Motor neuron (in vitro differentiated cells): ENCODE measurements around the gene OR2T27. TPM values are rescaled to one million over a fixed set of nuclear protein-coding genes. Genes with fewer than 3 reads are reported as not detected.
A peak's percentile ranks its signal among the peaks of the same experiment; 100 is the strongest.

Experiments used
- ATAC-seq, 8 experiments: fragments of 200-7000 bp; cut with Tn5 transposase; replicated peaks in 6 of 8; 2 replicates each; pipeline ENCODE4 v1.8.0; 2021; ENCODE audit warnings: mild to moderate bottlenecking in 8 of 8, moderate library complexity in 8 of 8
- H3K27ac ChIP-seq, 2 donors: fragments of 250-450 bp; sonication (Bioruptor Pico); 2 replicates each; pipeline ENCODE4 v1.9.0; 2021; ENCODE audit warnings: antibody characterized with exemption in 2 of 2, mild to moderate bottlenecking in 2 of 2, moderate library complexity in 1 of 2
- H3K4me1 ChIP-seq, 2 donors: fragments of 250-450 bp; sonication (Bioruptor Pico); replicated peaks in 1 of 2; 2 replicates each; pipeline ENCODE4 v1.6.1; 2021; ENCODE audit warnings: antibody characterized with exemption in 2 of 2, mild to moderate bottlenecking in 2 of 2, moderate library complexity in 1 of 2
- H3K4me3 ChIP-seq, 5 donors: fragments of 250-450 bp; sonication (Bioruptor Pico); 2 replicates each; pipeline ENCODE4 v1.9.0; 2021; ENCODE audit warnings: antibody characterized with exemption in 5 of 5, mild to moderate bottlenecking in 5 of 5, moderate library complexity in 4 of 5
- WGBS, 10 experiments: fragments of 450-650 bp; shearing (Covaris generic); methylation state at CpG; one replicate each; pipeline ENCODE4 v1.0.0; 2022; 5-methylcytosine and 5-hydroxymethylcytosine counted together
- in situ Hi-C, 9 experiments: fragments of 400-800 bp; cut with MboI; loops; one replicate each; pipeline ENCODE4 v1.15.0; 2021; ENCODE audit warnings: low sequenced_read_pairs in 9 of 9, low pct_unique_long_range_greater_than_20kb in 2 of 9; ENCODE audit not compliant: unreplicated experiment in 9 of 9
- total RNA-seq, 8 experiments: library from RNA; unstranded; fragments of 300-600 nt; gene quantifications; 2 replicates each; pipeline versions ENCODE4 v1.2.3 to v1.2.4, GENCODE V29; 2022

Gene OR2T27
- total RNA-seq, 8 experiments from 2014 or later = 0.29 to 0.66 TPM; not detected in 6

DNA sequence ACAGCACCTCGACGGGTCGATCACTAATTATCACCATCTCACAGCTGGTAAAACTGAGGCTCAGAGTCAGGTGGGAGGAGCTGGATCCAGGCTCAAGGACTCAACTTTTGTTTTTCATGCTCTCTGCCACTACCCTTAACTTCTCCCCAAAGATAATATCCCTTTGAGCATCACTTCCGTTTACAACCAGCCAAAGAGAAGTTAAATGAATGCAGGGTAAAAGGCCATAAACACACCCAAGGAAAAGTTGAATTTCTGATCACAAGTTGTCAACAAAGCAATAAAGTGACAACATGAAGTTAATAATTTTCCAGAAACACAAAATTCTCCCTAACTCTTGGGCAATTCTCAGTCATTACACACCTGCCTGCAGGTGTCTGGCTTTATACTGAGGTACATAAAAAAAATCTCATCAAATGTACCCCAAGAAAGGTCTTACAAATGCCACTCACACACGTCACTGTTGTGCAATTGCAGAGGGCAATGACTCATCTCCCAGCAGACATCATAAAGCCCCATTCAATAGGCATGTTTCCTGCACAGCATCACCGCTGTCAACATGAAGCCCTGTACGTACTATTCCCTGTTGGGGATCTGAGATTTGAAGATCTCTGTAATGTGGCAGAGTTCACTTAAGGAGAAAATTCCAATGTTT lies 23.8 kb downstream of the OR2T27 start:
- no peak for ATAC-seq
- H3K27ac ChIP-seq = no peak overlapping the region
- H3K4me1 ChIP-seq = no peaks in the 10 kb centered on the region
- WGBS, 10 experiments = 0 to 68% (median 28%) methylated on average over 1 to 7 of the region's 7 CpGs; no CpG with 5 or more reads in 4 of the 10 experiments
- in situ Hi-C loops = no loop called here
- no peak overlapping the region for H3K4me3 ChIP-seq

DNA sequence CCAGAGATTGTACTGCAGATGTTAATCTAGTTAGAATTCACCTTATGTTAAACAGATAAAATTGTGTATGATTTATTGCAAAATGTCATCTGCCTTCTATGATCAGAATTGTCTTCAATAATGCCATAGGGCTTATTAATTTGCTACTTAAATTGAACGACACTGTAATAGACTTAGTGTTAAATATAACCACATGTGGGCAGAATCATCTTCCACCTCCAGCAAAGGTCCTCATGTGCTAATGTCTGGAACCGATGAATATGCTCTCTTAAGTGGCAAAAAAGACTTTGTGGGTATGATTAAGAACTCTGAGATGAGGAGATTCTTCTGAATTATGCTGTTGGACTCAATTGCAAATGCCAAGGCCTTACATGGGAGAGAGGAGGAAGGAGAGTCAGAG lies 24.8 kb downstream of the OR2T27 start:
- in situ Hi-C loops = no loop called here
- ATAC-seq = no peak
- no peak overlapping the region for H3K27ac ChIP-seq
- no peaks in the 10 kb centered on the region for H3K4me1 ChIP-seq
- WGBS, 10 experiments = 0 to 80% (median 26%) methylated on average over 1 to 2 of the region's 2 CpGs; no CpG with 5 or more reads in 5 of the 10 experiments
- H3K4me3 ChIP-seq = no peak overlapping the region

DNA sequence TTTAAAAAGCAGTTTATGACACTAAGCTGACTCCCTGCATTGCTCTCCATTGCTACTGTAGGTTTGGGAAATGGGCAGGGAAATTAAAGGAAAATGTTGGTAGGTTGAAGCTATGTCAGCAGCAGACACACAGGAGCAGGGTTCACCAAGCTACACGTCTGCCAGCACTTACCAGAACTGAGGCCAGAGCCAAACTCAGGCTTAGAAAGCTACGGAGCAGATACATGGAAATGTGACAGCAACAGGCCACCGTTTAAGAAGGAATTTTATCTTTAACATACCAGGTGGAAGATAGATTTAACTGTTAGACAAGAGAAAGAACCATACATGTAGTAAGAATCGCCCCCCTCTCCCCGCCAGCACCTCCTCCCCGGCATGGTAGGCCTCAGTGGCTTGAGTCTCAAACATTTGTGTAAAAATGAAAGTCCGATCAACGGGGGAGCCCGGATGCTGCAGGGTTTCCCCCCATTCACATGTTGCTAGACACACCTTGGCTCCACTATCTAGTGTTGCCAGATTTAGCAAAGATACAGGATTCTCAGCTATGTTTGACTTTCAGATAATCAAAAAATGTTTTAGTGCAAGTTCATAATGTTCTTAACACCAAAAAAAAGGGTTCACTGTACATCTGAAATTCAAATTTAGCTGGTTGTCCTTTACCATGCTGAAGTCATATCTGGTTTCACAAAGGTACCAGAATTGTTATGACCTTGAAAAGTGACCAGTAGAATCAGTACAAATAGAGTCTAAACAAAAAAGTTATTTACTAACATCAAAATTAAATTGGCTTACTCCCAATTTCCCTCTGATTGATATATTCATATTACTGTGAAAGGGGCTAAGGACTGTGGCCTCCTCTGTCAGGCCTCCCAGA lies 27.1 kb downstream of the OR2T27 start:
- ATAC-seq = no peak
- no peaks in the 10 kb centered on the region for H3K4me1 ChIP-seq
- no peak overlapping the region for H3K27ac ChIP-seq
- 20 to 71% (median 50%) methylated on average over 1 to 6 of the region's 9 CpGs; no CpG with 5 or more reads in 3 of the 10 experiments for WGBS, 10 experiments
- H3K4me3 ChIP-seq = no peak overlapping the region
- in situ Hi-C loops = no loop called here

DNA sequence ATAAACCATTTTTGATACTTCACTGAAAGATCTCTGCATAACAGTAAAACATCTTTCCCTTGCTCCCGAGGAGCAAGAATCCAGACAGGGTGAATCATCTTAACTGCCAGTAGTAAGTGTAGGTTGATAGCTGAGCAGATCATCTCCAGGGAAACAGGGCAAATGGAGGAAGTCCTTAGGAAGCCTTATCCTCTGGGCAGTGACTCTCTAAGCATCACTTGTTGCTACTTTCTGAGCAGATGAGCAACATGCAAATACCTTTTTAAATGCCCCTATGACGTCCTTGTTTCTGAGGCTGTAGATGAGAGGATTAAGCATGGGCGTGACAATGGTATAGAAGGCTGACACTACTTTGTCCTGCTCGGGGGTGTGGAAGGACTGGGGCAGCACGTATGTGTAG lies 29.4 kb downstream of the OR2T27 start:
- Histone ChIP-seq H3K4me1 (no peaks in the 10 kb centered on the region), H3K4me3 (no peak overlapping the region), H3K27ac (no peak overlapping the region)
- peak in 1 of 8 experiments; percentile 35 for ATAC-seq
- in situ Hi-C loops = no loop called here
- 11 to 67% (median 27%) methylated on average over 1 to 5 of the region's 5 CpGs; no CpG with 5 or more reads in 3 of the 10 experiments for WGBS, 10 experiments

DNA sequence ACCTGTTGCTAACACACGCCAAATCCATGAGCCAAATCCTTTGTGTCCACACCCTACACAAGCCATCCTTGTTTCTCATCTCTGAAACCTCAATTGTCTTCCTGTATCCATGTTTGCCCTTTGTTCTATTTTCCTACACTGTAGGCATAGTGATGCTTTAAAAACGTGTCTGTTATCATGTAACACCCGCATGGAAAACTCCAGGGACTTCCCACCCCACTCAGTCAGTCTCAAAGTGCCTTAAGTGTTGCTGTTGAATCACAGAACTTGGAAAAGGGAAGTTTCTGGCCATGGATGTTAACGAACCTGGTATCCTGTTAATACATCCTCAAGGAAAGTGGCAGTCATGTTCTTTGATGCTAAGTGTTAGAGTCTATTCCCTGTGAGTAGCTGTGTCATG lies 30.2 kb downstream of the OR2T27 start:
- 5 to 57% (median 27%) methylated on average over 2 to 4 of the region's 4 CpGs; no CpG with 5 or more reads in 2 of the 10 experiments for WGBS, 10 experiments
- H3K4me3 ChIP-seq = no peak overlapping the region
- H3K27ac ChIP-seq = no peak overlapping the region
- in situ Hi-C loops = no loop called here
- no peaks in the 10 kb centered on the region for H3K4me1 ChIP-seq
- no peak for ATAC-seq

DNA sequence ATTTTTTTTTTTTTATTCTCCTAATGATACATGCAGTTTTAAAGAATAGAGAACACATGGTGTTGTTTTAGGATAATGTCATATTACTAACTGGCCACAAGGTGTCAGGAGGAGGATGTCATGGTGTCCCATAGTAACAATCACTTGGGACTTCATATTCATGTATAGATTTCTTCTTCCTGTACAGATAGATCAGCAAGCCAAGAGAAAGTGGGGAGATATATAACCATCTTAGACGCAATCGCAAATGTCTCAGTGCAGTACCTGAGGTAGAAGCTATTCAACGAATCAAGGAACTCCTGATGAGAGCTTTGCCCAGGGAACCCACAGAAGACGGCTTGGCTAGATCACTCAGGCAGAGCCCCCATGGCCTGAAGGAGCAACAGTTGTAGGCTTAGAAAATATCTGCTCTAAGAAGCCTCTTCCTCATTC lies 32.7 kb downstream of the OR2T27 start:
- Histone ChIP-seq H3K4me1 (no peaks in the 10 kb centered on the region), H3K4me3 (no peak overlapping the region), H3K27ac (no peak overlapping the region)
- ATAC-seq = peak in 5 of 8 experiments; percentile 26 to 82 (median 62)
- 11 to 86% (median 57%) methylated on average over 2 to 4 of the region's 4 CpGs; no CpG with 5 or more reads in 5 of the 10 experiments for WGBS, 10 experiments
- in situ Hi-C loops = no loop called here

DNA sequence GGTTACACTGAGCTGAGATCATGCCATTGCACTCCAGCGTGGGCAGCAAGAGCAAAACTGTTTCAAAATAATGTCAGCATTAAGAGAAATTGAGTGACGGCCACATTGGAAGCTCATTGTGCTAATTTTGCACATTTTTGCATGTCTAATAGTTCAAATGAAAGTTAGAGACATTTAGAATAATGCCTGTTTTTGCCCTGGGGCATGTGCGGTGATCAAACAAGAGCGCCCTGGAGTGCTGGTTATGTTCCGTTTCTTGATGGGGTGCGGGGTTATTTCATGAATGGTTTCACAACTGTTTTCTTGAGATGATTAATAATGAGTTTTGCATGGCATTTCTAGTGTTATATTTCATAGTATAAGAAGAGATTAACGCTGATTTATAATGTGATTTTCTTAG lies 33.6 kb downstream of the OR2T27 start:
- in situ Hi-C loops = no loop called here
- no peaks in the 10 kb centered on the region for H3K4me1 ChIP-seq
- ATAC-seq = peak in 1 of 8 experiments; percentile 57
- WGBS, 10 experiments = 9 to 65% (median 44%) methylated on average over 1 to 7 of the region's 7 CpGs; no CpG with 5 or more reads in 2 of the 10 experiments
- H3K4me3 ChIP-seq = no peak overlapping the region
- H3K27ac ChIP-seq = no peak overlapping the region

DNA sequence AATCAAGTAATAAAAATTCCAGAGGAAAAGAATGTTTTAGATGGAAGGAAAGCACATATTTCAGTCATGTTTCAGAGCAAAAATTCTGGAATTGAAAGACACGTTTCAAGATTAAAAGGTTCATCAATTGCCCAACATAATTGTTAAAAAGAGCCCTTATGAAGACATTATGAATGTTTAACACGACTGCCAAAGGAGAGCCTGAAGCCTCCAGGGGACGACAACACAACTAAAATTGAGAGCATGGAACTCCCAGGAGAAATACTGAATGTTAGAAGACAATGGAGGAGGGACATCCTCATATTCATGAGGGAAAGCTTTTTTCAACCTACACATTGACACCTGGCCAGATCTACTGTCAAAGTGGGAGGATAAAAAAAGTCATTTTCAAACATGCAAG lies 36.5 kb downstream of the OR2T27 start:
- ATAC-seq = peak in 2 of 8 experiments; percentile 81 to 82
- no peaks in the 10 kb centered on the region for H3K4me1 ChIP-seq

DNA sequence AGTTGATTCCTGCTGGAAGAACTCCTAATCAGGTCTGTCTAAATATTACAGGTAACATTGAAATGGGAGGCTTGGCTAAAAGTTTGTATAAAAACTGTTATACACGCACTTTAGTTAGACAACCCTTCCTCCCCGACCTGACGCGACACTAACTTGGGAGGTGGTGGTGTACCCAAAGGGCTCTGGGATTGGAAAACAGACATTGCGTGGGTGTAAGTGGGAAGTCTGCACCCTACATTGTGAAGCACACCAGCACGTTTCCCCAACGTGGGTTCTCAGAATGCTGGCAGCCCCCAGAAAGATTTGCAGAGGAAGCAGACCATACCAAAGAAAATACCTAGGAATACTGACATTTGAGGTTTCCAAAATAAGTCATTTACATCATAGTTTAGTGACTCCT lies 37.2 kb downstream of the OR2T27 start:
- H3K4me1 ChIP-seq = no peaks in the 10 kb centered on the region
- 0 to 68% (median 50%) methylated on average over 2 to 7 of the region's 7 CpGs; no CpG with 5 or more reads in 4 of the 10 experiments for whole genome bisulfite sequencing, 10 experiments
- H3K27ac ChIP-seq = no peak overlapping the region
- in situ Hi-C loops = no loop called here
- no peak for ATAC-seq
- no peak overlapping the region for H3K4me3 ChIP-seq

More for the DNA sequence above, 36.5 kb downstream of the OR2T27 start:
- in situ Hi-C loops = no loop called here
- no peak overlapping the region for H3K27ac ChIP-seq
- no peak overlapping the region for H3K4me3 ChIP-seq
- WGBS, 10 experiments = 0 to 30% (median 4%) methylated on average over 1 to 3 of the region's 3 CpGs; no CpG with 5 or more reads in 2 of the 10 experiments

DNA sequence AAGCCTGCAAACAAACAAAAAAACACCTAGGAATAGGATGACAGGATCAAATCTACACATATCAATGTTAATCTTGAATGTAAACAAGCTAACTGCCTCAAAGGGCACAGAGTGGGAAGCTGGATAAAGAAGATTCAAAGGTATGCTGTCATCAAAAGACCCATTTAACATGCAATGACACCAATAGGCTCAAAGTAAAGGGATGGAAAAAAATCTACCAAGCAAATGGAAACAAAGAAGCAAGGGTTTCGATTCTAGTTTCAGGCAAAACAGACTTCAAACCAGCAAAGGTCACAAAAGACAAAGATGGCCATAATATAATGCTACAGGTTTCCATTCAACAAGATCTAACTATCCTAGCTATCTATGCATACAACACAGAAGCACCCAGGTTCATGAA lies 41.6 kb downstream of the OR2T27 start:
- 0 to 60% (median 14%) methylated on average over 1 of the region's 1 CpG; no CpG with 5 or more reads in 4 of the 10 experiments for WGBS, 10 experiments
- in situ Hi-C loops = no loop called here
- H3K27ac ChIP-seq = no peak overlapping the region
- ATAC-seq = no peak
- no peaks in the 10 kb centered on the region for H3K4me1 ChIP-seq
- H3K4me3 ChIP-seq = no peak overlapping the region

DNA sequence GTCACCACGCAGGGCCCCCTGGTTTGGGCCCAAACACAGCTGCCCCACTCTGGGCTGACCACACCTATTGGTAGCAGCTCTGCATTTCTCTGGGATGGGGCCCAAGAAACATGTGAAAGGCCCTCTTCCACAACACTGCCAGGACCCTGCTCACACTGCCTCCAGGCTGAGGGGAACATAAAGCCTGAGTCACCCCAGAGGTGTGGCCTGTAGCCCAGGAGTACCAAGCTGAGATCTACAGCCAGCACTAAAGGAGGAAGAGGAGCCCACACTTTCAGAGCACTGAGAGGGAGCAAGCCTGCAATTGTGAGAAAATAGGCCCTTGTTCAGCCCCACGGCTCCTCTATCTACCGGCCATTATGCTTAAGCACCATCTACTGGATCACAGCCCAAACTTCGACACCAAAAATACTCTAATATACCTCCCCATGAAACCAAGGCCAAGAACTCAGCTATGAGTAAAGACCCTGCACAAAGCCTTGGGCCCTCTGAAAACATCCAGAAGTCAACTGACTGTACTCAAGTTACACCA lies 43.4 kb downstream of the OR2T27 start:
- no peaks in the 10 kb centered on the region for H3K4me1 ChIP-seq
- no peak for ATAC-seq
- no peak overlapping the region for H3K4me3 ChIP-seq
- H3K27ac ChIP-seq = no peak overlapping the region
- WGBS, 10 experiments = 0 to 60% (median 57%) methylated on average over 1 to 4 of the region's 4 CpGs; no CpG with 5 or more reads in 4 of the 10 experiments
- in situ Hi-C loops = no loop called here

DNA sequence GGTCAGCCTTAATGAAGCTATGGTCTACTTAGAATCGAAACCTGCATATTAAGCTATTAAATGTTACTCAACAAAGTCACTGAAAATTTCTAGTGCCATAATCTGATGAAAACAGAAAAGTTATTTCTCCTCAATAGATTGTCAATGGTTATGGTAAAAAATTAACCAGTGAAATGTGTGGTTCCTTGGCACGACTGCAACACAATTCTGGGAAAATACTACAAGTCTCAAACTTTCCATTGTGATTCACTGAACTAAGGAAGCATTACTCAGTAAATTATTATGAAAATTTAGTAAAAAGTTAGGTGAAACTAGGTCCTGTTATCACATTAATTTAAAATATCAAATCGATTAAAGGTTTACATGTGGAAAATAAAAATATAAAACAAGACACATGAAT lies 45.0 kb downstream of the OR2T27 start:
- WGBS, 10 experiments = 0 to 75% (median 11%) methylated on average over 1 to 3 of the region's 3 CpGs; no CpG with 5 or more reads in 1 of the 10 experiments
- no peaks in the 10 kb centered on the region for H3K4me1 ChIP-seq
- ATAC-seq = no peak
- no peak overlapping the region for H3K27ac ChIP-seq
- no peak overlapping the region for H3K4me3 ChIP-seq
- in situ Hi-C loops = no loop called here
